ENCODE measurements around the gene CELA3A. TPM values are rescaled to one million over a fixed set of nuclear protein-coding genes. Genes with fewer than 3 reads are reported as not detected.
"Not testable (repeated sequence)": the region's sequence is repeated elsewhere in the genome, so short reads cannot be mapped to it uniquely, and the experiment has no call there.

CELA3A gene
- total RNA-seq, 2 experiments from 2014 or later: not detected

DNA sequence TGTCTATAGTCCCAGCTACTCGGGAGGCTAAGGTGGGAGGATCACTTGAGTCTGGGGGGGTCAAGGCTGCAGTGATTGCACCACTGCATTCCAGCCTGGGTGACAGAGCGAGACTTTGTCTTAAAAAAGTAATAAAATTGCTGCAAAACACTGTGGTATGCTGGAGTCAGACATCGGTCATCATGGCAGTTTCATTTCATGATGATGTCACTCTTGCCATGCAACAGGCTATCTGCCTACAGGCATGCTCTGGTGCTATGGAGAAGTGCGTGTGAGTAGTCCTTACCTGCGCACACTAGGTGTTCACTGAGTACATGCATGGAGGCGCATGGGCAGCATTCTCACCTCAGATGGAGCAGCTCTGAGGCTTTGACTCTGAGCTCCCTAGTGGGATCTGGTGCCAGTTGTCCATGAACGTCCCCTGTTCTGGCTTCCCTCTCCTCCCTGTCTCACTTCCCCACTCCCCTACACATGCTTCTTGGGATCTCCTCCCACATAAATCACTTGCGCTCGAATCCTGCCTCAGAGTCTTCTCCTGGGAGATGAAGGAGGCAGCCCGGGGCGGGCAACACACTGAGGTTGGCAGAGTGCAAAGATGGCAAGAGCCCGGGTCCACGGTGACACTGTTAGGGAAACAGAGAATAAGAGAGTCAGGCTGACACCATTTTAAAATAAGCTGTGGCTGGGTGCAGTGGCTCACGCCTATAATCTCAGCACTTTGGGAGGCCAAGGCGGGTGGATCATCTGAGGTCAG, 35.0 kb upstream of the CELA3A start:
- Histone ChIP-seq H3K4me2 (ENCODE audit: low read length) (no peak overlapping the region), H3K36me3 (ENCODE audit: insufficient read depth, low read length) (no peaks in the 10 kb centered on the region), H2AFZ (ENCODE audit: low read length) (no peak overlapping the region), H3K4me3 (ENCODE audit: low read depth, low read length, poor library complexity, severe bottlenecking) (no peak overlapping the region), H3K79me2 (ENCODE audit: insufficient read depth, low read depth, low read length) (no peaks in the 10 kb centered on the region), H3K27ac (ENCODE audit: low read depth, low read length, poor library complexity, severe bottlenecking) (no peak overlapping the region), H3K9me2 (ENCODE audit: insufficient read depth, low read length) (no peaks in the 10 kb centered on the region), H3K4me1 (ENCODE audit: insufficient read depth, low read length, poor library complexity, severe bottlenecking) (no peaks in the 10 kb centered on the region), H4K20me1 (ENCODE audit: insufficient read depth, low read length) (no peaks in the 10 kb centered on the region), H3K9me3 (ENCODE audit: low read length) (no peaks in the 10 kb centered on the region)
- BruUV-seq (replicated peaks): no TSS peak
- intact Hi-C loops (cut with micrococcal nuclease; ENCODE audit: unreplicated experiment): loop anchor here (10.0 kb wide), 1 partner anchor 122 kb away; no protein-coding TSS in a partner anchor
- no peak for TF ChIP-seq EZH2phosphoT487 (IDR thresholded peaks at IDR 0.05; ENCODE audit: borderline replicate concordance, low read depth, low read length)
- TF ChIP-seq, protein P1, sequence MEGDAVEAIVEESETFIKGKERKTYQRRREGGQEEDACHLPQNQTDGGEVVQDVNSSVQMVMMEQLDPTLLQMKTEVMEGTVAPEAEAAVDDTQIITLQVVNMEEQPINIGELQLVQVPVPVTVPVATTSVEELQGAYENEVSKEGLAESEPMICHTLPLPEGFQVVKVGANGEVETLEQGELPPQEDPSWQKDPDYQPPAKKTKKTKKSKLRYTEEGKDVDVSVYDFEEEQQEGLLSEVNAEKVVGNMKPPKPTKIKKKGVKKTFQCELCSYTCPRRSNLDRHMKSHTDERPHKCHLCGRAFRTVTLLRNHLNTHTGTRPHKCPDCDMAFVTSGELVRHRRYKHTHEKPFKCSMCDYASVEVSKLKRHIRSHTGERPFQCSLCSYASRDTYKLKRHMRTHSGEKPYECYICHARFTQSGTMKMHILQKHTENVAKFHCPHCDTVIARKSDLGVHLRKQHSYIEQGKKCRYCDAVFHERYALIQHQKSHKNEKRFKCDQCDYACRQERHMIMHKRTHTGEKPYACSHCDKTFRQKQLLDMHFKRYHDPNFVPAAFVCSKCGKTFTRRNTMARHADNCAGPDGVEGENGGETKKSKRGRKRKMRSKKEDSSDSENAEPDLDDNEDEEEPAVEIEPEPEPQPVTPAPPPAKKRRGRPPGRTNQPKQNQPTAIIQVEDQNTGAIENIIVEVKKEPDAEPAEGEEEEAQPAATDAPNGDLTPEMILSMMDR (conservative IDR thresholded peaks at IDR 0.05; ENCODE audit: low read length): no peak
- ChIA-PET POLR2A (no interaction called here), CTCF (ENCODE audit: unreplicated experiment) (no interaction called here)
- DNase-seq (ENCODE audit: low spot score): no peak

DNA sequence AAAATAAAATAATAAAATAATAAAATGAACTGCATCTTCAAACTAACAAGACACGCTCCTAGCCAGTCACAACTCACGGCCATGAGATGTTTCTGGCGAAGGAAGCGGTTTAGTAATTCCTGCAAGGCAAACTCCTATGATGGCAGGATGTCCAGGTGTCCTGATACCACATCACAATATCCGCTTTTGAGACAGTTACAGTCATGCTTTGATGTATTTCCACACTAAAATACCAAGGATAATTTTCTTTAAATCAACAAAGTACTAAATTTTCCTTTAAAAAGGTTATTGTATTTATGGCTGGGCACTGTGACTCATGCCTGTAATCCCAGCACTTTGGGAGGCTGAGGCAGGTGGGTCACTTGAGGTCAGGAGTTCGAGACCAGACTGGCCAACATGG, 34.2 kb upstream of the CELA3A start:
- H3K4me2 ChIP-seq (ENCODE audit: low read length); H3K27ac ChIP-seq (ENCODE audit: low read depth, low read length, poor library complexity, severe bottlenecking); H3K9me2 ChIP-seq (ENCODE audit: insufficient read depth, low read length); DNase-seq (ENCODE audit: low spot score); H4K20me1 ChIP-seq (ENCODE audit: insufficient read depth, low read length); POLR2A ChIA-PET; H2AFZ ChIP-seq (ENCODE audit: low read length); H3K4me3 ChIP-seq (ENCODE audit: low read depth, low read length, poor library complexity, severe bottlenecking); BruUV-seq (replicated peaks); H3K36me3 ChIP-seq (ENCODE audit: insufficient read depth, low read length); CTCF ChIA-PET (ENCODE audit: unreplicated experiment); H3K4me1 ChIP-seq (ENCODE audit: insufficient read depth, low read length, poor library complexity, severe bottlenecking); H3K9me3 ChIP-seq (ENCODE audit: low read length); H3K79me2 ChIP-seq (ENCODE audit: insufficient read depth, low read depth, low read length): not testable (repeated sequence)
- intact Hi-C loops (cut with micrococcal nuclease; ENCODE audit: unreplicated experiment): loop anchor here (10.0 kb wide), 1 partner anchor 122 kb away; no protein-coding TSS in a partner anchor

DNA sequence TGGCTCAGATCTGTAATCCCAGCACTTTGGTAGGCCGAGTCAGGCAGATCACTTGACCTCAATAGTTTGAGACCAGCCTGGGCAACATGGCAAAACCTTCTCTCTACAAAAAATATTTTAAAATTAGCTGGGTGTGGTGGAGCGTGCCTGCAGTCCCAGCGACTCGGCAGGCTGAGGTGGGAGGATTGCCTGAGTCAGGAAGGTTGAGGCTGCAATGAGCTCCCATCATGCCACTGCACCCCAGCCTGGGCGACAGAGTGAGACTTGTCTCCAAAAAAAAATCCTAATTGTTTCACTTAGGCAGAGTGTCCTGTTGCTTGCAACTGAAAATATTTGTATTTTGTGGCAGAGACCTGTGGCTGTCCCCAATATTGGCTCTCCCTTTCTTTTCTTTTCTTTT, 32.4 kb upstream of the CELA3A start:
- H3K9me3 ChIP-seq (ENCODE audit: low read length); H3K4me2 ChIP-seq (ENCODE audit: low read length); H3K9me2 ChIP-seq (ENCODE audit: insufficient read depth, low read length); H4K20me1 ChIP-seq (ENCODE audit: insufficient read depth, low read length); H3K27ac ChIP-seq (ENCODE audit: low read depth, low read length, poor library complexity, severe bottlenecking); H2AFZ ChIP-seq (ENCODE audit: low read length); H3K36me3 ChIP-seq (ENCODE audit: insufficient read depth, low read length); BruUV-seq (replicated peaks); POLR2A ChIA-PET; CTCF ChIA-PET (ENCODE audit: unreplicated experiment); DNase-seq (ENCODE audit: low spot score); H3K79me2 ChIP-seq (ENCODE audit: insufficient read depth, low read depth, low read length); H3K4me3 ChIP-seq (ENCODE audit: low read depth, low read length, poor library complexity, severe bottlenecking); H3K4me1 ChIP-seq (ENCODE audit: insufficient read depth, low read length, poor library complexity, severe bottlenecking): not testable (repeated sequence)
- intact Hi-C loops (cut with micrococcal nuclease; ENCODE audit: unreplicated experiment): loop anchor here (10.0 kb wide), 1 partner anchor 124 kb away; no protein-coding TSS in a partner anchor

DNA sequence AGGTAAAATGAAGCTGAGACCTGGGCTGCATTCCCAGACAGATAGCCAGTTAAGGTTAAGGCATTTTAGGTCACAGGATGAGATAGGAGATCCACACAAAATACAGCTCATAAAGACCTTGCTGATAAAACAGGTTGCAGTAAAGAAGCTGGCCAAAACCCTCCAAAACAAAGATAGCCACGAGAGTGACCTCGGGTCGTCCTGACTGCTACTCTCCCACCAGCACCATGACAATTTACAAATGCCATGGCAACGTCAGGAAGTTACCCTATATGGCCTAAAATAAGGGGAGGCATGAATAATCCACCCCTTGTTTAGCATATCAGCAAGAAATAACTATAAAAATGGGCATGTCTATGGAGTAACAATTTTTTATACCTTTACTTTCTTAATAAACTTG, 30.9 kb upstream of the CELA3A start:
- BruUV-seq (replicated peaks); H3K27ac ChIP-seq (ENCODE audit: low read depth, low read length, poor library complexity, severe bottlenecking); DNase-seq (ENCODE audit: low spot score); H3K9me3 ChIP-seq (ENCODE audit: low read length); POLR2A ChIA-PET; H3K4me2 ChIP-seq (ENCODE audit: low read length); H4K20me1 ChIP-seq (ENCODE audit: insufficient read depth, low read length); H3K36me3 ChIP-seq (ENCODE audit: insufficient read depth, low read length); H3K9me2 ChIP-seq (ENCODE audit: insufficient read depth, low read length); H3K4me3 ChIP-seq (ENCODE audit: low read depth, low read length, poor library complexity, severe bottlenecking); H3K79me2 ChIP-seq (ENCODE audit: insufficient read depth, low read depth, low read length); CTCF ChIA-PET (ENCODE audit: unreplicated experiment); intact Hi-C loops (cut with micrococcal nuclease; ENCODE audit: unreplicated experiment); H2AFZ ChIP-seq (ENCODE audit: low read length); H3K4me1 ChIP-seq (ENCODE audit: insufficient read depth, low read length, poor library complexity, severe bottlenecking): not testable (repeated sequence)

DNA sequence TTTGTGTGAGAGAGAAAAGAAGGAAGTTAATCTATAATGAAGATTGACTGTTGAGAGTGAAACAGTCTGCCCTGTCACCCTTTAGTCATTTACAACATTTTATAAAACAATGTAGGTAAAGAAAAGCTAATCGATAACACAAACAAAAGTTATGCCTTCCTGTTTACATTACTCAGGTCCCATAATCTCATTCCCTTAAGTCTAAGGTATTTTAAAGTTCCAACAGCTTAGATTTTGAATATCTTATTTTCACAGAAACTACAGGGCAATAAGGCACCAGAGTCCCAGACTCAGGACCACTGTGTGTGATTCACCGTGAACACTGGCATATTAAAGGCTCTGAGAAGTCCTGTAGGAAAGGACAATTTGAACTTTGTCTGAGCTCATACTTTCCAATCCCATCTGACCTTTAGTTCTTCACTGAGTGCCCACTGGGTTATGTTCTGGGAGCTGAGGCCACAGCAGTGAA, 28.4 kb upstream of the CELA3A start:
- H3K4me3 ChIP-seq (ENCODE audit: low read depth, low read length, poor library complexity, severe bottlenecking); H3K27ac ChIP-seq (ENCODE audit: low read depth, low read length, poor library complexity, severe bottlenecking); H3K4me1 ChIP-seq (ENCODE audit: insufficient read depth, low read length, poor library complexity, severe bottlenecking); intact Hi-C loops (cut with micrococcal nuclease; ENCODE audit: unreplicated experiment); H2AFZ ChIP-seq (ENCODE audit: low read length); H3K9me3 ChIP-seq (ENCODE audit: low read length); H3K4me2 ChIP-seq (ENCODE audit: low read length); H4K20me1 ChIP-seq (ENCODE audit: insufficient read depth, low read length); BruUV-seq (replicated peaks); H3K36me3 ChIP-seq (ENCODE audit: insufficient read depth, low read length); H3K9me2 ChIP-seq (ENCODE audit: insufficient read depth, low read length); DNase-seq (ENCODE audit: low spot score); CTCF ChIA-PET (ENCODE audit: unreplicated experiment); H3K79me2 ChIP-seq (ENCODE audit: insufficient read depth, low read depth, low read length): not testable (repeated sequence)
- POLR2A ChIA-PET: interaction anchor here (1.1 kb wide), 1 partner anchor 14 kb away, joined by 7 read pairs; no protein-coding TSS in a partner anchor

DNA sequence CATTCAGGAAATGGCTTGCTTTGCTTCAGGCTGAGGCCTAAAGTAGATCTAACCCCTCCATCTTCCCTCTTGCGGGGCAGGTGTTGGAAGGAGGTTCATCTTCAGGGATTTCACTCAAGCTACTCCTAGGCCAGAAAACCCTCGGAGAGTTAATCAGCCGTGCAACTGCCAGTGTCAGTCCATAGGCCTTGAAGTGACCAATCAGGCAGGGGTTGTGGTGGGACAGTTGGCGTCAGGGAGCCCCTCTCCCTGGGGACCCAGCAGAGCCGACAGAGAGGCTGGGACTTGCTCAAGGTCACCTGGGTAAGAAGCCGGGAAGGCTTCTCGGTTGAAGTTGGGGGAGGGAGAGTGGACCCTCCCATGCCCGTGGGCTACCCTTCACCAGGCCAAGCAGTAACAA, 27.5 kb upstream of the CELA3A start:
- BruUV-seq (replicated peaks); POLR2A ChIA-PET; H4K20me1 ChIP-seq (ENCODE audit: insufficient read depth, low read length); H3K4me2 ChIP-seq (ENCODE audit: low read length); intact Hi-C loops (cut with micrococcal nuclease; ENCODE audit: unreplicated experiment); CTCF ChIA-PET (ENCODE audit: unreplicated experiment); H2AFZ ChIP-seq (ENCODE audit: low read length); H3K9me2 ChIP-seq (ENCODE audit: insufficient read depth, low read length); H3K9me3 ChIP-seq (ENCODE audit: low read length); H3K36me3 ChIP-seq (ENCODE audit: insufficient read depth, low read length); H3K4me1 ChIP-seq (ENCODE audit: insufficient read depth, low read length, poor library complexity, severe bottlenecking); H3K4me3 ChIP-seq (ENCODE audit: low read depth, low read length, poor library complexity, severe bottlenecking); DNase-seq (ENCODE audit: low spot score); H3K27ac ChIP-seq (ENCODE audit: low read depth, low read length, poor library complexity, severe bottlenecking); H3K79me2 ChIP-seq (ENCODE audit: insufficient read depth, low read depth, low read length): not testable (repeated sequence)
